NOMO-1 (cell line): Measurements from ENCODE around the gene SNIP1.
"Not testable (repeated sequence)": the region's sequence is repeated elsewhere in the genome, so short reads cannot be mapped to it uniquely, and the experiment has no call there.

Experiments used
- DNase-seq, 2 experiments: peaks; one replicate each; lab custom pipeline; 2025; ENCODE audit not compliant: unreplicated experiment in 2 of 2; lab: John Stamatoyannopoulos, UW

Gene SNIP1

GRCh38 chr1:37559957-37560379 is 5.9 kb upstream of the SNIP1 start:
- not testable (repeated sequence) for DNase-seq

GRCh38 chr1:37559080-37559479 is 5.0 kb upstream of the SNIP1 start:
- no peak for DNase-seq

GRCh38 chr1:37558411-37558810 is 4.3 kb upstream of the SNIP1 start:
- DNase-seq, result no peak

GRCh38 chr1:37557402-37557801 is 3.3 kb upstream of the SNIP1 start:
- DNase-seq, result no peak

- DNase-seq, result no peak
Observed at GRCh38 chr1:37556712-37557196, 2.7 kb upstream of the SNIP1 start, which contains the start of gene DNALI1. Gene DNALI1, plus strand, starts transcription at chr1:37556940. Its CDS starts 55 bp downstream, at chr1:37556995.

- DNase-seq, result no peak
Observed at GRCh38 chr1:37553598-37553926, 531 bp downstream of the SNIP1 start.

- no peak for DNase-seq
Observed at GRCh38 chr1:37549341-37549740, 4.8 kb downstream of the SNIP1 start.

GRCh38 chr1:37545019-37545418 is 9.1 kb downstream of the SNIP1 start:
- no peak for DNase-seq

- DNase-seq, result no peak
Observed at GRCh38 chr1:37544530-37544929, 9.6 kb downstream of the SNIP1 start.

GRCh38 chr1:37540036-37540785 is 13.9 kb downstream of the SNIP1 start:
- DNase-seq, result no peak

GRCh38 chr1:37539154-37539553 is 14.9 kb downstream of the SNIP1 start:
- DNase-seq, result not testable (repeated sequence)

- no peak for DNase-seq
Observed at GRCh38 chr1:37537378-37537777, 16.7 kb downstream of the SNIP1 start.

GRCh38 chr1:37533317-37534093 is 20.6 kb downstream of the SNIP1 start:
- DNase-seq, result no peak

GRCh38 chr1:37532418-37533156 is 21.5 kb downstream of the SNIP1 start:
- DNase-seq, result not testable (repeated sequence)

- DNase-seq, result not testable (repeated sequence)
Observed at GRCh38 chr1:37529888-37530287, 24.2 kb downstream of the SNIP1 start.

- no peak for DNase-seq
Observed at GRCh38 chr1:37519613-37520012, 34.5 kb downstream of the SNIP1 start.

- not testable (repeated sequence) for DNase-seq
Observed at GRCh38 chr1:37518929-37519328, 35.2 kb downstream of the SNIP1 start.

GRCh38 chr1:37518241-37518640 is 35.9 kb downstream of the SNIP1 start:
- not testable (repeated sequence) for DNase-seq

- no peak for DNase-seq
Observed at GRCh38 chr1:37517569-37517968, 36.5 kb downstream of the SNIP1 start.

- DNase-seq, result no peak
Observed at GRCh38 chr1:37515185-37516034, 38.7 kb downstream of the SNIP1 start.
